DMS53 (cell line): Measurements from ENCODE around the gene THOC5.
"Not testable (repeated sequence)": the region's sequence is repeated elsewhere in the genome, so short reads cannot be mapped to it uniquely, and the experiment has no call there.

ENCODE experiments used
- DNase-seq: peaks from one replicate; lab custom pipeline; 2025; lab: John Stamatoyannopoulos, UW

The THOC5 gene

GRCh38 chr22:29510542-29510941 is 43.0 kb downstream of the THOC5 start:
- no peak for DNase-seq

DNA sequence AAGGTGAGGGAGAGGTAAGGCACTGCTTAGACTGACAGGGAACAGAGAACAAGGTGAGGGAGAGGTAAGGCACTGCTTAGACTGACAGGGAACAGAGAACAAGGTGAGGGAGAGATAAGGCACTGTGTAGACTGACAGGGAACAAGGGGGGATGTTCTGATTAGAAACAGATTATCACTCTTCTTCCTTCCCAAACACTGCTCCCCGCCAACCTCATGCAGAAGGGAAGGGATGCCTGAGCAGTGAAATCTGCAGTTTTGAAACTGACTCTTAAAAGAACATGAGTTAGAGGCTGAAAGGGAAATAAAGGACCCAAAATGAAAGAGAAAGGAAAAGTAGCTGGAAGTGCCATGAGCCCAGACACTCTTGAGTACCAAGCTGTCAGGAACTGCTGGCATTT is 43.7 kb downstream of the THOC5 start:
- DNase-seq, result no peak

- no peak for DNase-seq
These were observed 44.3 kb downstream of the THOC5 start for GRCh38 chr22:29509298-29509697.

DNA sequence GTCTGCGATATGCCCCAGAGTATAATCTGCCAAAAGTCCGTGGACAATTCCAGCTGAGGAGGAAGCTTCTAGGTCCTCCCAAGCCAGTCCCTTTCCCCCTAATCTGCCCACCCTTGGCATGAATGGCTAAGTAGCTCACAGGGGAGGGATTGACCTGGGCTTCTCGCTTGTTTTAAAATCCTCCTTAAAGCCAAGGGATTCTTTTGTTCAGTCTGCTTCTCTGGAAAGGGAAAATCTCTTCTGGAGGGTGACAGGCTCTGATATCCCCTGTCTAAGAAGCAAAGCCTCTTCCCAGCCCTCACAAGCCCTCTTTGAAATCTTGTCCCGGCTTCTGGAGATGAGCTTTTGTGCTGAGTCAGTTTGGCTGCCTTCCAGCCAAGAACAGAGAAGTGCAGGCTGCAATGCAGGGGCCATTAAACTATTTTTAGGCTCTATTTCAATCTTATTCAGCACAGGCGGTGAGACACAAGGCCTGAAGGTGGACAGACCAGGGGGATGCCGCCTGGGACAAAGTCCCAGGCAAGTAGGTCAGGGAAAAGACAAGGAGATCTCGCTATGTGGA is 49.7 kb downstream of the THOC5 start:
- no peak for DNase-seq

- no peak for DNase-seq
These were observed 53.7 kb downstream of the THOC5 start for GRCh38 chr22:29499852-29500251.

GRCh38 chr22:29493636-29494035 is 59.9 kb downstream of the THOC5 start:
- no peak for DNase-seq

DNA sequence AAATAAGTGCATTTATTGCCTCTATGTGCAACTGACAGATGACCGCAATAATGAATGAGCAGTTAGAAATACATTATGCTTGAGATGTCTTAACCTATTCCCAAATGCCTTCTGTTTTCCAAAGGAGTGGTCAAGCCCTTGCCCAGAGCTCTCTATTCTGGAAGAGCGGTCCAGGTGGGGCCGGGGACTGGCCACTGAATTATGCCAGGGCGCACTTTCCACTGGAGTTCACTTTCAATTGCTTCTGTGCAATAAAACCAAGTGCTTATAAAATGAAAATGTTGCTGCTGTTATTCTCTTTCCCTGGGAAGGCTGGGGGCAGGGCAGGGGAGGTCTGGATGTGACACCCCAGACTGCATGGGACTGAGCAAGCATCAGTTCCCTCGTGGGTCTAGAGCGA is 62.5 kb downstream of the THOC5 start:
- no peak for DNase-seq

- not testable (repeated sequence) for DNase-seq
These were observed 64.3 kb downstream of the THOC5 start for GRCh38 chr22:29489127-29489780.

- DNase-seq, result no peak
These were observed 66.1 kb downstream of the THOC5 start for GRCh38 chr22:29487426-29487986.

DNA sequence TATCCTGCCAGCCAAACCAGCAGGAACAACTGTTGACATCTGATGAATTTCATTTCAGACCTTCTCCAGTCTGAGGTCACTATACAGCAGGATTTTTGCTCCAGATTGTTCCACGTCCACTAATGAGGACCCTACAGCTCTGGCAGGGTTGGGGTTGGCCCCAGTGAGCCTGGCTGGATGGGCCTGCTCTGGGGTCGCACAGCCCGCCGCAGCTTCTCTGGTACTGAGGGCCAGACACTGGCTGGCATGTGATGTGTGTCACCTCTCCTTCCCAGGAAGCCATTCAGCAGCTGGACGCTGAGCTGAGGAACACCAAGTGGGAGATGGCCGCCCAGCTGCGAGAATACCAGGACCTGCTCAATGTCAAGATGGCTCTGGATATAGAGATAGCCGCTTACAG is 68.1 kb downstream of the THOC5 start:
- DNase-seq, result no peak

DNA sequence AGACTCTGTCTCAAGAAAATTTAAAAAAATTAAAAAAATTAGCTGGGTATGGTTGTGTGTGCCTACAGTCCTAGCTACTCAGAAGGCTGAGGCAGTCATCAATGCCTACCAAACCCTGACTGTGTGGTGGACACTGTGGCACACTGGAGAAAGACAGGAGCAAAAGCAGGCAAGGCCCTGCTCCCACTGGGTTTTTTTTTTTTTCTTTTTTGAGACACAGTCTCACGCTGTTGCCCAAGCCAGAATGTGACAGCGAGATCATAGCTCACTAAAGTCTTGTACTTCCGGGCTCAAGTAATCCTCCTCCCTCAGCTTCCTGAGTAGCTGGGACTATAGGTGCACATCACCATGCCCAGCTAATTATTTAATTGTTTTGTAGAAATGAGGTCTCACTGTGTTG is 68.9 kb downstream of the THOC5 start:
- no peak for DNase-seq

- no peak for DNase-seq
These were observed 70.3 kb downstream of the THOC5 start for GRCh38 chr22:29483254-29483653.

DNA sequence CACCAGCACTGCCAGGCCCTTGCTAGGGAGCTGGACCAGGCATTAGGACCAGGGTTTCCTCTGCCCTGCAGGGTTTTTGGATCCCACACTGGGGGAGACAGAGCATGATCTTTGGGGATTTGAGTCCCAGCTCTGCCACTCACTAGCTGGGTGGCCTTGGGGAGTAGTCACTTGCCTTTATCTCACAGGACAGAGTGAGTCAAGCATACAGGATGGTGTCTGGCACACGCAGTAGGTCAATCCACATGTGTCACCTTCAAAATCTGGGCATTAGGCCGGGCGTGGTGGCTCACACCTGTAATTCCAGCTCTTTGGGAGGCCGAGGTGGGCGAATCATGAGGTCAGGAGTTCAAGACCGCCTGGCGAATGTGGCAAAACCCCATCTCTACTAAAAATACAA is 70.8 kb downstream of the THOC5 start:
- no peak for DNase-seq

DNA sequence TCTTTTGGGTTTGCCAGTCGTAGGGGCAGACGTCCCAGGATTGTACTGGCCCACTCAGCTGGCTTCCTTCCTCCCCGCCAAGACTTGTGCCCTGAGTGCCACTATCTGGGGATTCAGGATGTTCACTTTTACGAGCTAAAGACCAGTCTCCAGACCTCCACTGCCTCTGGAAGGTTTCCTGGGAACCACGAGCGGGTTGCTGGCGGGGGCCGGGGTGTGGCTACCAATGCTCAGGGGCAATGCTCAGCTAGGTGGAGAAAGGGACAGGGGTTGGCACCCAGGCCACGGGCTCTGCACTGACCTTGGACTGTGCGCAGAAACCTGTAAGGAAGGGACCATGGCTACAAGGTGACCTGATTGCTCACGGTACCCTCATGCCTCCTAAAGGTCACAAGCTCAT is 71.3 kb downstream of the THOC5 start:
- DNase-seq, result no peak

DNA sequence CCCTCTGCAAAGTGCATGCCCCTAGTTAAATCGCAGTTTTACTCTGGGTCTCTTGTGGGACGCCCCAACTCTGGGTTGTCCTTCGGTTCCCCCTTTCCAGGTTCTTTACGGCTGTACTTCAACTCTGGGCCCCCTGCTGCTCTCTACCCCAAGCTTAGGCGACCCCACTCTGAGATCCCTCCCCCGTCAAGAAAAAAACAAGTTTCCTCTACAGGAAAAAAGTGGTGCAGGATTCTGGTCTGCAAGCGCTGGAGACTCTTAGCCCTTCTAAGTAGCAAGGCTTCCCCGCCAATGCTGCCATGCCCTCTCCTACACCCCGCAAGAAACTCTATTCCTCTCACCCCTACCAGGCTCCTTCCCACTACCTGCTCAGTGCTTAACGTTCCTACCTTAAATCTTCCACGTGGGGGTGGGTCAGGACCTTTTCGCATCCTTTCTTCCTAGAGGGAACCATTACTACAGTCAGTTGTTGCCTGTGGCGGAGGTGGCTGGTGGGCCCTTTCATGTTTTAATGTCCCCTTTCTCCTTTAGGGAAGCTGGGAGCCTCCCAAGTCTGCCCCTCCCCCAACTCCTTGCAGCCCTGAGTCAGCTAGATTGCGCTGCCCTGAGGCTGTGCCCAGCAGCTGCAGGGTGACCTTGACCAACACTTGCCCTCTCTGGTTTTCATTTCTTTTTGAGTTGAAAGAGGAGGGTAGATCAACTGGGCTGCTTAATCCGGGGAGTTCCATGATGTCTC is 72.1 kb downstream of the THOC5 start:
- no peak for DNase-seq

DNA sequence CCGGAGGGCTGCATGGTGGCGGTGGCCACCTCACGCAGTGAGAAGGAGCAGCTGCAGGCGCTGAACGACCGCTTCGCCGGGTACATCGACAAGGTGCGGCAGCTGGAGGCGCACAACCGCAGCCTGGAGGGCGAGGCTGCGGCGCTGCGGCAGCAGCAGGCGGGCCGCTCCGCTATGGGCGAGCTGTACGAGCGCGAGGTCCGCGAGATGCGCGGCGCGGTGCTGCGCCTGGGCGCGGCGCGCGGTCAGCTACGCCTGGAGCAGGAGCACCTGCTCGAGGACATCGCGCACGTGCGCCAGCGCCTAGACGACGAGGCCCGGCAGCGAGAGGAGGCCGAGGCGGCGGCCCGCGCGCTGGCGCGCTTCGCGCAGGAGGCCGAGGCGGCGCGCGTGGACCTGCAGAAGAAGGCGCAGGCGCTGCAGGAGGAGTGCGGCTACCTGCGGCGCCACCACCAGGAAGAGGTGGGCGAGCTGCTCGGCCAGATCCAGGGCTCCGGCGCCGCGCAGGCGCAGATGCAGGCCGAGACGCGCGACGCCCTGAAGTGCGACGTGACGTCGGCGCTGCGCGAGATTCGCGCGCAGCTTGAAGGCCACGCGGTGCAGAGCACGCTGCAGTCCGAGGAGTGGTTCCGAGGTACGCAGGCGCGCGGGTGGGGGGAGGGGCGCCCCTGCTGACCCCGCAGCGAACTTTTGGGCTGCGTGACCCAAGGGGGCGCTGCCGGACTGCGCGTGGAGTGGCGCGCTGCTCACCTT is 72.9 kb downstream of the THOC5 start:
- DNase-seq, result peak; percentile 25

DNA sequence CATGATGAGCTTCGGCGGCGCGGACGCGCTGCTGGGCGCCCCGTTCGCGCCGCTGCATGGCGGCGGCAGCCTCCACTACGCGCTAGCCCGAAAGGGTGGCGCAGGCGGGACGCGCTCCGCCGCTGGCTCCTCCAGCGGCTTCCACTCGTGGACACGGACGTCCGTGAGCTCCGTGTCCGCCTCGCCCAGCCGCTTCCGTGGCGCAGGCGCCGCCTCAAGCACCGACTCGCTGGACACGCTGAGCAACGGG is 73.4 kb downstream of the THOC5 start:
- no peak for DNase-seq

- DNase-seq, result peak; percentile 40
These were observed 73.9 kb downstream of the THOC5 start, which contains the start of gene NEFH for GRCh38 chr22:29479417-29480261. Gene NEFH (plus strand): TSS chr22:29480218. CDS start chr22:29480263, 45 bp downstream.

- DNase-seq, result no peak
These were observed 75.0 kb downstream of the THOC5 start for GRCh38 chr22:29478326-29479276.

DNA sequence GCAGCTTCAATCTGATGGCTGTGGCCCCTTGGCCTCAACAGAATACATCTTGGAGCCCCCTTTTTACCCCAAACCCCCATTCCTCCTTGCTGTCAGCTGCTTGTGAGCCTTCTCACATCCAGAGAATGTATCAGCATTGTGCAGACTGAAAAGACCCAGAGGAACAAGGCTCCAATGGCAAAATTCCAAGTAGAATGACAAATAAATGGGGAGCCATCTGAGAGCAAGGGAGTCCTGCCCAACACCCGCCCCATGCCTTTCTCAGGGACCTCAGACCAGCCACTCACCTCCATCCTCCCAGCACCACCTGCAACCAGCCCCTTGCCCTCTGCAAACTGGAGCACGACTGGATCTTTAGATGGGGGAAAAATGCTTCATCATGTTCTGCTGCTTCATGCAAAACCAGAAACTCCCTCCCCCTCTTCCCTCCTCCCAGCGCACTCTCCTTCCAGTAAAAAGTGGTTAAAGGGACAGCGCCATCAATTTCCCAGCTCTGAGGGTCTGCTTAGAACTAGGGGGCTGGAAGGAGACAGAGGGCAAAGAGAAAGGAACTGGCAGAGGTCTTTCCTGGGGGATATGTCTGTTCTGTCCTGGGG is 75.7 kb downstream of the THOC5 start:
- DNase-seq, result peak; percentile 4
